GM12872 (cell line): ENCODE data around the gene BHLHA15.

Experiments used
- TF ChIP-seq, protein P1 (sequence below): IDR thresholded peaks from 3 replicates; pipeline ENCODE4 v1.5.1; 2011; ENCODE audit warnings: low read depth, mild to moderate bottlenecking, low read length, moderate library complexity; ENCODE audit not compliant: insufficient read depth

BHLHA15 gene

DNA sequence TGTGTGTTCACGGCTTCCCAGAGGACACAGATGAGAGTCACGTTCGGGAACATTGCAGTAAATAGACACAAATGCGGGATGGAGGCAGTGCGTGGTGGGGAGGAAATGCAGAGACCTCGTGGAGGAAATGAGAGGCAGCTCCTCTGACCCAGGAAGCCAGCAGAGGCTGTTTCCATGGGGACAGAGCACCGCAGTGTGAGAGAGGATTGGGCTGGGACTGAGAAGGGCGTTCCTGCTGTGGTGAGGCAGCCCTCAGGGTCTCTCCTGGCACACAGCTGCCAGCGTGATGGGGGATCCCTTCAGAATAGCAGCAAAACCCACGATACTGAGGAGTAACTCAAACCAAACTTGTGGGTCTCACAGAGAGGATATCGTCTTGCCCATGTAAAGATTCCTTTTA, 21.7 kb upstream of the BHLHA15 start:
- TF ChIP-seq, protein P1, sequence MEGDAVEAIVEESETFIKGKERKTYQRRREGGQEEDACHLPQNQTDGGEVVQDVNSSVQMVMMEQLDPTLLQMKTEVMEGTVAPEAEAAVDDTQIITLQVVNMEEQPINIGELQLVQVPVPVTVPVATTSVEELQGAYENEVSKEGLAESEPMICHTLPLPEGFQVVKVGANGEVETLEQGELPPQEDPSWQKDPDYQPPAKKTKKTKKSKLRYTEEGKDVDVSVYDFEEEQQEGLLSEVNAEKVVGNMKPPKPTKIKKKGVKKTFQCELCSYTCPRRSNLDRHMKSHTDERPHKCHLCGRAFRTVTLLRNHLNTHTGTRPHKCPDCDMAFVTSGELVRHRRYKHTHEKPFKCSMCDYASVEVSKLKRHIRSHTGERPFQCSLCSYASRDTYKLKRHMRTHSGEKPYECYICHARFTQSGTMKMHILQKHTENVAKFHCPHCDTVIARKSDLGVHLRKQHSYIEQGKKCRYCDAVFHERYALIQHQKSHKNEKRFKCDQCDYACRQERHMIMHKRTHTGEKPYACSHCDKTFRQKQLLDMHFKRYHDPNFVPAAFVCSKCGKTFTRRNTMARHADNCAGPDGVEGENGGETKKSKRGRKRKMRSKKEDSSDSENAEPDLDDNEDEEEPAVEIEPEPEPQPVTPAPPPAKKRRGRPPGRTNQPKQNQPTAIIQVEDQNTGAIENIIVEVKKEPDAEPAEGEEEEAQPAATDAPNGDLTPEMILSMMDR, result no peak

DNA sequence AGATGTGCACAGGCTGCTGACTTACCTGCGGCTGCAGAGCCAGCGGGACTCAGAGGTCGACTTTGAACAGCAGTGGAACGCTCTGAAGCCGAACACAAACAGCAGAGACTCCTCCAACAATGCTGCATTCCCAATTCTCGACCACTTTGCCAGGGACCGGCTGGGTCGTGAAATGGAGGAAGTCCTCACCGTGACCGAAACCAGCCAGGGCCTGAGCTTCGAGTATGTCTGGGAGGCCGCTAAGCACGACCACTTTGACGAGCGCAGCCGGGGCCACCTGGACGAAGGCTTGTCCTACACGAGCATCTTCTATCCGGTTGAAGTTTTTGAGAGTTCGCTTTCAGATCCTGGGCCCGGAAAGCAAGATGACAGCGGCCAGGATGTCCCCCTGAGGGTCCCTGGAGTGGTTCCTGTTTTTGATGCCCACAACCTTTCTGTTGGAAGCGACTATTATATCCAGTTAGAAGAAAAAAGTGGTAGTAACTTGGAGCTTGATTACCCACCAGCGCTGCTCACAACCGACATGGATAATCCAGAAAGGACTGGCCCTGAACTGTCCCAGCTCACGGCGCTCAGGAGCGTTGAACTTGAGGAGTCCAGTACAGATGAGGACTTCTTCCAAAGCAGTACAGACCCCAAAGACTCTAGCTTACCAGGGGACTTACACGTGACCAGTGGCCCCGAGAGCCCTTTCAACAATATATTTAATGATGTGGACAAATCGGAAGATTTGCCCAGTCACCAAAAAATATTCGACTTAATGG, 19.4 kb upstream of the BHLHA15 start:
- TF ChIP-seq, protein P1, result no peak

DNA sequence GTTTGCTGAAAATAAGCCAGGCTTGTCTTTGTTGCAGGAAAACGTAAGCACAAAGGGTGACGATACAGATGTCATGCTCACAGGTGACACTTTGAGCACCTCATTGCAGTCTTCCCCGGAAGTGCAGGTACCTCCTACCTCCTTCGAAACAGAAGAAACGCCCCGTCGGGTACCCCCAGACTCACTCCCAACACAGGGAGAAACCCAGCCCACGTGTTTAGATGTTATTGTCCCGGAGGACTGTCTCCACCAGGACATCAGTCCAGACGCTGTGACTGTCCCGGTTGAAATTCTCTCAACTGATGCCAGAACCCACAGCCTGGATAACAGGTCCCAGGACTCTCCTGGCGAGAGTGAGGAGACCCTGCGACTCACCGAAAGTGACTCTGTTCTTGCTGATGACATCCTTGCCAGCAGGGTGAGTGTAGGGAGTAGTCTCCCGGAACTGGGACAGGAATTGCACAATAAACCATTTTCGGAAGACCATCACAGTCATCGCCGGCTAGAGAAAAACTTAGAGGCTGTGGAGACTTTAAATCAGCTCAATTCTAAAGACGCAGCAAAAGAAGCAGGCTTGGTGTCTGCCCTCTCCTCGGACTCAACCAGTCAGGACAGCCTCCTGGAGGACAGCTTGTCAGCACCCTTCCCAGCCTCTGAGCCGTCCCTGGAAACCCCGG, 18.3 kb upstream of the BHLHA15 start:
- TF ChIP-seq, protein P1, result no peak

DNA sequence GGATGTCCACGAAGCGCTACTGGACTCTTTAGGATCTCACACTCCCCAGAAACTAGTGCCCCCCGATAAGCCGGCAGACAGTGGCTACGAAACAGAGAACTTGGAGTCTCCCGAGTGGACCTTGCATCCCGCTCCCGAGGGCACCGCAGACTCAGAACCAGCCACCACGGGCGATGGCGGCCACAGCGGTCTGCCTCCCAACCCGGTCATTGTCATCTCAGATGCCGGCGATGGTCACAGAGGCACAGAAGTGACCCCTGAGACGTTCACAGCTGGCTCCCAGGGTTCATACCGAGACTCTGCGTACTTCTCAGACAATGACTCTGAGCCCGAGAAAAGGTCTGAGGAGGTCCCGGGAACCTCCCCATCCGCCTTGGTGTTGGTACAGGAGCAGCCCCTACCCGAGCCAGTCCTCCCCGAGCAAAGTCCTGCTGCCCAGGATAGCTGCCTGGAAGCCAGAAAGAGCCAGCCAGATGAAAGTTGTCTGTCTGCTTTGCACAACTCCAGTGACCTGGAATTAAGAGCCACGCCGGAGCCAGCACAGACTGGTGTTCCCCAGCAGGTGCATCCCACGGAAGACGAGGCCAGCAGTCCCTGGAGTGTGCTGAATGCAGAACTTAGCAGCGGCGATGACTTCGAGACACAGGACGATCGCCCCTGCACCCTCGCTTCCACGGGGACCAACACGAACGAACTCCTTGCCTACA, 17.6 kb upstream of the BHLHA15 start:
- TF ChIP-seq, protein P1, result no peak

DNA sequence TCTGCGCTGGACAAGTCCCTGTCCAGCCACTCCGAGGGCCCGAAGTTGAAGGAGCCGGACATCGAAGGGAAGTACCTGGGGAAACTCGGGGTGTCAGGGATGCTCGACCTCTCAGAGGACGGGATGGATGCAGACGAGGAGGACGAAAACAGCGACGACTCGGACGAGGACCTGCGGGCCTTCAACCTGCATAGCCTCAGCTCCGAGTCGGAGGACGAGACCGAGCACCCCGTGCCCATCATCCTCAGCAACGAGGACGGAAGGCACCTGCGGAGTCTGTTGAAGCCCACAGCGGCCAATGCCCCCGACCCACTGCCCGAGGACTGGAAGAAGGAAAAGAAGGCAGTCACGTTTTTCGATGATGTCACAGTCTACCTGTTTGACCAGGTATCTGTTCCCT, 17.1 kb upstream of the BHLHA15 start:
- TF ChIP-seq, protein P1, result no peak

DNA sequence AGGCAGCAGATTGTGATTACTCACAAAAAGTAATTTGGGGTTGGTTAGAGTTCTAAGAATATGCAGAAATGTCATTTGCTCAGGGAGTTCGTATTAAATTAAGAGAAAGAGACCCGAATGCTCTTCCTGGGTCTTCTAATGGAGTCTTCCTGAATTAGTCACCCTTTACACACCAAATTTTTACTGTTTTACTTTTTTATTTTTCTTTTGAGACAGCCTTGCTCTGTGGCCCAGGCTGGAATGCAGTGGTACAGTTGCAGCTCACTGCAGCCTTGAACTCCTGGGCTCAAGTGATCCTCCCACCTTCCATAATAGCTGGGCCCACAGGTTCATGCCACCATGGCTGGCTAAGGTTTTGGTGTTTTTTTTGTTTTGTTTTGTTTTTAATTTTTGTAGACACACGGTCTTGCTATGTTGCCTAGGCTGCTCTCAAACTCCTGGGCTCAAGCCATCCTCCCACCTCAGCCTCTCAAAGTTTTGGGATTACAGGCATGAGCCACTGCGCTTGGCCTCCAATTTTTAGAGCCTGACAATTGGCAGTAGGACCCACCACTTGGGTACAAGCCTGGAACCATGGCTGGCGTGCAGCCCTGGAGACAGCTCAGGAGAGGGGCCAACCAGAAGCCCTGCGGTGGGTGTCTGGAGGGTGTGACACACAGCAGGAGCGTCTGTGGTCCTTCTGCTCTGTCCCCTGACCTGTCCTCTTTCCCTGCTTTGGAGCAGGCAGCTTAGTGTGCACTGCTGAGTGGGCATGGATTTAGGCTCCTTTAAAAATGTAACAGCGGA, 16.4 kb upstream of the BHLHA15 start:
- TF ChIP-seq, protein P1, result no peak
